ENCODE measurements around the gene DUOXA2. TPM values are rescaled to one million over a fixed set of nuclear protein-coding genes. Genes with fewer than 3 reads are reported as not detected.

The DUOXA2 gene
- polyA plus RNA-seq, 3 donors = not detected

DNA sequence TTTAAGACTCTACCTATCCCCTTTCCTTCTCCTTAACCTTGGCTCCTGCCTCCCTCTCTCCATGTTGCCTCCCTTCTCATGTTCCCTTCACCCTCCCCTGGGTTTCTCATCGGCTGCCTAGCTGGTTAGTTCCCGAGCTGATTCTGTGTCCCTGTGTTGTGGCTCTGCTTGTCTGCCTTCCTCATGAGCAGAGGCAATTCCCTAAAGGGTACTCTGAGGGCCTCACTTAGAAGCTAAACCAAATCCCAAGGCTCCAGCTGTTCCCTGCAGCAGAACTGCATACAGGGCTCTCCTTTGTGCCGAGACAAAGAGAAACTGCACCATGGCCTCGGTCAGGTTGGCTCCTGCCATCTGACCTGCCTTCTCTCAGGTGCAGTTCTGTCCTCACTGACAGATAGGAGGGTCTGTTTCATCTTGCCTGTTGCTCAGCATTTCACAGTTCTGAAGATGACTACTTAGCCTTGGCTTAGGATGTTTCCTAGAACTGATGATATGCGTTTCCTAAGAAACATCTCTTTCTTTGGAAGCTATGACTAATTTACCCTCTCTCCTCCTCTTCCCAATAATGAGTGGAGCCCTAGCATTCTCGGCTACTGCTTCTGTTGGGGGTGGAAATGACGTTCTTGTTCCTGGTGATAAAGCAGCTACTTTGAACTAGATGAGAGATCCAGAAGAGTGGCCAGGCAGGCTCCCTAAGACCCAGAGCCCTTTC, 42.8 kb downstream of the DUOXA2 start:
- DNase-seq = no peak

DNA sequence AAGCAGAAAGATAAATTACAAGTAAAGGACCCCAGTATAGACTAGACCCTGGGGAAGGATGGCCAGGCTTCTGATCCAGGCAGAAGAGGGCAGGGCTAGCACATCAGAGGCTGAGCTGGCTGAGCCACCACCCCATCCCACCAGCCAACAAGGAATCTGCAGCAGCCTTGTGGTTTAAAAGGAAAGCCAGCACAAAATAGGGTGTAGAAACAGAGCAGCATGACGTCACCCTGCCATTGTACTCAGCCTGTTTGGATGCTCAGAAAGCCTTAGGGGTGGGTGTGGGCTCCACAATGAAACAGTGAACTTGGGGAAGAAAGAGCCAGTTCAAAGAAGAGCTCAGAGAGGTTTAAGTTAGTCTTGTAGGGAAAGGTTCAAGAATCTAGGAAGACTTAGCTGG, 43.8 kb downstream of the DUOXA2 start:
- DNase-seq = no peak

DNA sequence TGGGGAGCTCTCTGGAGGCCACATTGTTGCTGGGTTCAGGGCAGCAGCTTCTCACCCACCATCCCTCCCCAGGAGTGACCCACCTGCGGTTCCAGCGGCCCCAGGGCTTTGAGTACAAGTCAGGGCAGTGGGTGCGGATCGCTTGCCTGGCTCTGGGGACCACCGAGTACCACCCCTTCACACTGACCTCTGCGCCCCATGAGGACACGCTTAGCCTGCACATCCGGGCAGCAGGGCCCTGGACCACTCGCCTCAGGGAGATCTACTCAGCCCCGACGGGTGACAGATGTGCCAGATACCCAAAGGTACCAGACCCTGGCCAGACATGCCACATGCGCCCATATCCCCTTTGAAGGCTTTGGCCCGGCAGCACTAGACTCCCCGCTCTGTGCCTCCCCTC, 47.5 kb downstream of the DUOXA2 start:
- DNase-seq = no peak

- peak; percentile 78 for DNase-seq
Measured at GRCh38 chr15:45162771-45163507, 48.8 kb downstream of the DUOXA2 start.

DNA sequence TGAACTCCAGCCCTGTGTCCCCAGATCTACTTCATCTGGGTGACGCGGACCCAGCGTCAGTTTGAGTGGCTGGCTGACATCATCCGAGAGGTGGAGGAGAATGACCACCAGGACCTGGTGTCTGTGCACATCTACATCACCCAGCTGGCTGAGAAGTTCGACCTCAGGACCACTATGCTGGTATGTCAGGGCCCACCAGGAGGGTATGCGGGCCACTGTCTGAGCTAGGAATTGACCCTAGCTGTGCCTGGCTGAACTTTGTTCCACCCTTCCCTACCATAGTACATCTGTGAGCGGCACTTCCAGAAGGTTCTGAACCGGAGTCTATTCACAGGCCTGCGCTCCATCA, 49.4 kb downstream of the DUOXA2 start:
- no peak for DNase-seq

GRCh38 chr15:45164914-45165313, 50.8 kb downstream of the DUOXA2 start:
- no peak for DNase-seq

DNA sequence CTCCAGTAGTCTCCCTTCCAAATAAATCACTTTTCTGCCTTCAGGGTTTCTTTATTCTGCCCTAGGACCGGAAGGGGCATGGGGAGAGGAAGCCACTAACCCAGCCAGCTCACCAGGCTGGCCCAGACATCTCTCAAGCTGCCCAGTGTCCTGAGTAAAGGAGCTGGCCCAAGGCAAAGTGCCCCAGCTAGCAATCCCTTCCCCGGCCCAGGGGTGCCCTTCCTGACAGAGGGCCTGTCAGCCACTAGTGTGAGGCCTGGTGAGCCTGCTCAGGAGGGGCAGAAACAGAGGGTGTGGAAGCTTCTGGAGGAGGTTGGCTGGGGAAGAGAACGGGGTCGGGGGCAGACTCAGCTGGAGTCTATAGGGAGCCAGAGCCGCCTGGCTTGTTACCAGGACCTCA, 51.4 kb downstream of the DUOXA2 start:
- DNase-seq = no peak

- peak; percentile 86 for DNase-seq
Measured at GRCh38 chr15:45166834-45167630, 52.9 kb downstream of the DUOXA2 start.

- DNase-seq = no peak
Measured at GRCh38 chr15:45167631-45168205, 53.6 kb downstream of the DUOXA2 start.

Other genes starting within 250 kb of the DUOXA2 start
- not detected for gene TERB2, start 157.6 kb upstream of the DUOXA2 start, polyA plus RNA-seq (ENCODE audit: insufficient read length in 3 of 3)
- gene SORD, start 91.1 kb upstream of the DUOXA2 start, polyA plus RNA-seq (ENCODE audit: insufficient read length in 3 of 3) = 10 to 100 TPM; 45.3 to 48.6 (median 47.5) TPM
- gene DUOX2, start 154 bp upstream of the DUOXA2 start, polyA plus RNA-seq (ENCODE audit: insufficient read length in 3 of 3) = under 1 TPM; 0.07 to 0.23 (median 0.07) TPM
- under 1 TPM; 0.21 to 0.33 (median 0.25) TPM for gene DUOXA1, start 15.6 kb downstream of the DUOXA2 start, polyA plus RNA-seq (ENCODE audit: insufficient read length in 3 of 3)
- 1 to 10 TPM; 1.9 to 8.9 (median 8.5) TPM for gene DUOX1, start 15.7 kb downstream of the DUOXA2 start, polyA plus RNA-seq (ENCODE audit: insufficient read length in 3 of 3)
- 10 to 100 TPM; 14.1 to 19.2 (median 16.9) TPM for gene SHF, start 73.6 kb downstream of the DUOXA2 start, polyA plus RNA-seq (ENCODE audit: insufficient read length in 3 of 3)
- gene SLC28A2, start 137.9 kb downstream of the DUOXA2 start, polyA plus RNA-seq (ENCODE audit: insufficient read length in 3 of 3) = 1 to 10 TPM in 1 of 3 donors, under 1 TPM in 2; 0.46 to 1.0 (median 0.59) TPM